Activated B cell treated with CpG ODN at 0.5 μM for 24 hours (primary cell): ENCODE data around the gene CDC73. TPM values are rescaled to one million over a fixed set of nuclear protein-coding genes. Genes with fewer than 3 reads are reported as not detected.

Experiments
- ATAC-seq: fragments of 200-7000 bp; cut with Tn5 transposase; one replicate; pipeline ENCODE4 v1.10.0; 2021; ENCODE audit warnings: low read depth, mild to moderate bottlenecking, moderate library complexity
- CTCF ChIA-PET: fragments of 350-600 bp; sonication (Branson Sonifier 250); formaldehyde crosslinking; loops from one replicate; lab custom pipeline; 2021; ENCODE audit warnings: antibody characterized with exemption; lab: Charles Lee
- POLR2A ChIA-PET: fragments of 350-600 bp; sonication (Branson Sonifier 250); formaldehyde crosslinking; loops from one replicate; lab custom pipeline; 2021; ENCODE audit warnings: antibody characterized with exemption; lab: Charles Lee
- DNase-seq: peaks from one replicate; pipeline ENCODE4 v3.0.0; 2022
- H3K27ac Mint-ChIP-seq: one replicate; pipeline ENCODE4 v1.8.0; 2020; ENCODE audit warnings: mixed read lengths
- H3K27me3 Mint-ChIP-seq: one replicate; pipeline ENCODE4 v1.8.0; 2021; ENCODE audit warnings: mixed read lengths
- H3K36me3 Mint-ChIP-seq: one replicate; pipeline ENCODE4 v1.8.0; 2021; ENCODE audit warnings: low read depth, mixed read lengths
- H3K4me1 Mint-ChIP-seq: one replicate; pipeline ENCODE4 v1.8.0; 2021; ENCODE audit warnings: mixed read lengths
- H3K4me3 Mint-ChIP-seq: one replicate; pipeline ENCODE4 v1.8.0; 2020; ENCODE audit warnings: mild to moderate bottlenecking, mixed read lengths
- H3K9me3 Mint-ChIP-seq: one replicate; pipeline ENCODE4 v1.8.0; 2020; ENCODE audit warnings: mixed read lengths
- intact Hi-C: fragments of 100-400 bp; cut with micrococcal nuclease; formaldehyde crosslinking; loops from one replicate; pipeline ENCODE4 v1.15.1; 2024
- total RNA-seq: library from RNA; stranded (reverse); gene quantifications from 2 replicates; pipeline ENCODE4 v1.2.3, GENCODE V29; 2022
- TF ChIP-seq, protein P1 (sequence below): fragments of 200-600 bp; IDR thresholded peaks from one replicate; pipeline ENCODE4 v1.8.0; 2022; ENCODE audit warnings: antibody characterized with exemption, mild to moderate bottlenecking

CDC73 gene
- total RNA-seq, 1 donor from 2014 or later: 59.1 TPM

DNA sequence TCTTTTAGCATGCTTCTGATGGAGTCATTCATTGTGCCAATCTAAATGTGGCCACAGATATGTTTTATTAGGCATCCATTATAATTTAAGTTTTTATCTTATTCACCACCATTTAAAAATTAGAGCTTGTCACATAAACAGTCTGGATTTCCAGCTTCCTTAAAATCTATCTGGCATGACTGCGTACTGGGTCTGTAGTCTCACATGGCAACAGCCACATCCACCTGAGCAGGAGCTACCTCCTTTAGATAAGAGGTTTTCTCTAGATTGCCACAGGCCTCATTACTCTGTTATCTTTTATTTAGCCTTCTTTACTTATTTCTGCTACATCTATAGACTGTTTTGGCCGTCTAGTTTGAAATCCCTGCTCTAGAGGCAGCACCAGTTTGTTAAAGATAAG, 35.5 kb downstream of the CDC73 start:
- TF ChIP-seq, protein P1, sequence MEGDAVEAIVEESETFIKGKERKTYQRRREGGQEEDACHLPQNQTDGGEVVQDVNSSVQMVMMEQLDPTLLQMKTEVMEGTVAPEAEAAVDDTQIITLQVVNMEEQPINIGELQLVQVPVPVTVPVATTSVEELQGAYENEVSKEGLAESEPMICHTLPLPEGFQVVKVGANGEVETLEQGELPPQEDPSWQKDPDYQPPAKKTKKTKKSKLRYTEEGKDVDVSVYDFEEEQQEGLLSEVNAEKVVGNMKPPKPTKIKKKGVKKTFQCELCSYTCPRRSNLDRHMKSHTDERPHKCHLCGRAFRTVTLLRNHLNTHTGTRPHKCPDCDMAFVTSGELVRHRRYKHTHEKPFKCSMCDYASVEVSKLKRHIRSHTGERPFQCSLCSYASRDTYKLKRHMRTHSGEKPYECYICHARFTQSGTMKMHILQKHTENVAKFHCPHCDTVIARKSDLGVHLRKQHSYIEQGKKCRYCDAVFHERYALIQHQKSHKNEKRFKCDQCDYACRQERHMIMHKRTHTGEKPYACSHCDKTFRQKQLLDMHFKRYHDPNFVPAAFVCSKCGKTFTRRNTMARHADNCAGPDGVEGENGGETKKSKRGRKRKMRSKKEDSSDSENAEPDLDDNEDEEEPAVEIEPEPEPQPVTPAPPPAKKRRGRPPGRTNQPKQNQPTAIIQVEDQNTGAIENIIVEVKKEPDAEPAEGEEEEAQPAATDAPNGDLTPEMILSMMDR: no peak
- ChIA-PET POLR2A (no interaction called here), CTCF (no interaction called here)
- ATAC-seq (no peak), DNase-seq (no peak)
- intact Hi-C loops: loop anchor here (2.0 kb wide), 1 partner anchor 17 kb away; no protein-coding TSS in a partner anchor
- H3K36me3 Mint-ChIP-seq: peaks cover 47% of the 10 kb centered on the region
- H3K27me3 Mint-ChIP-seq: no peaks in the 10 kb centered on the region
- no peak overlapping the region for H3K27ac Mint-ChIP-seq
- H3K9me3 Mint-ChIP-seq: no peaks in the 10 kb centered on the region
- peaks cover 3% of the 10 kb centered on the region for H3K4me1 Mint-ChIP-seq
- H3K4me3 Mint-ChIP-seq: no peak overlapping the region

DNA sequence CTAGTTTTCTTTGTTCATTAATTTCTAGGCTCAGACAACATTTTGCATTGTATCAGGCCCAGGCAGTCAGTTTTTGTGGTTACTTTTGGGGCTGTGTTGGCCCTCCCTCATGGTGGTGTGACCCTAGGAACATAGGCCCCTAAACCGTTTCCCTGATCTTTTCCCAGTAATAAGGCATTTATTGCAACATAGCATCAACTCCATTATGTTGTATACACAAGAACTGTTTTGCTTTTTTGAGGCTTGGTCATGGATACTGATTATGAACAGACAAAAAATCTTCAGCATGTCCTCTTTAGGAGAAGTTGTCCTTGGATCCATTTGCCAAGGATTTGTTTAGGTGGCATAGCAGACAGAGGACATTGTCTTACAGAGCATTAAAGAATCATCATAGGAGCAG, 54.3 kb downstream of the CDC73 start:
- POLR2A ChIA-PET: no interaction called here
- peaks cover 2% of the 10 kb centered on the region for H3K4me1 Mint-ChIP-seq

DNA sequence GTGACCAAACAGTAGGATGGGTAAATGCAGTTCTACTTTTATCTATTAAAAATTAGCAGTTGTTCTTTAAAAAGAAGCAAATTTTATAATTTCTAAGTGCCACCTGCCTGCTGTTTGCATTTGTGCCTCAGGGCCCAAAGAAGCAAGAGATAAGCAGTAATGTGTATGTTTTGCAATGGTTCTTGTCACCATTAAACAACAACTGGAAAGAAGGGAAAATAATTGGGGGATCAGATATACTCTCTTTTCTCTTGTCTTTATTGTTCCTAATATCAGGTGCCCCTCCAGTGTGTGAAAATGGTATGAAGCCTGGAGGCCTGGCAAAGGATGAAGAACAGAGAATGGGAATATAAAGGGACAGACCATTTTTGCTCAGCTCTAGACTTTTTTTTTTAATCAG, 55.0 kb downstream of the CDC73 start:
- H3K36me3 Mint-ChIP-seq: peaks cover 19% of the 10 kb centered on the region
- no peak overlapping the region for H3K27ac Mint-ChIP-seq
- DNase-seq: no peak
- CTCF ChIA-PET: no interaction called here
- no peaks in the 10 kb centered on the region for H3K27me3 Mint-ChIP-seq
- ATAC-seq: no peak
- no peaks in the 10 kb centered on the region for H3K9me3 Mint-ChIP-seq
- POLR2A ChIA-PET: interaction anchor here (0.7 kb wide), 1 partner anchor 77 kb away, joined by 7 read pairs; no protein-coding TSS in a partner anchor
- no peak overlapping the region for H3K4me3 Mint-ChIP-seq
- intact Hi-C loops: no loop called here
- TF ChIP-seq, protein P1: no peak
- H3K4me1 Mint-ChIP-seq: peaks cover 2% of the 10 kb centered on the region

More for the DNA sequence above, 54.3 kb downstream of the CDC73 start:
- DNase-seq: no peak
- Mint-ChIP-seq H3K9me3 (no peaks in the 10 kb centered on the region), H3K27ac (no peak overlapping the region), H3K36me3 (peaks cover 19% of the 10 kb centered on the region), H3K4me3 (no peak overlapping the region), H3K27me3 (no peaks in the 10 kb centered on the region)
- CTCF ChIA-PET: no interaction called here
- intact Hi-C loops: no loop called here
- no peak for ATAC-seq
- TF ChIP-seq, protein P1: no peak

DNA sequence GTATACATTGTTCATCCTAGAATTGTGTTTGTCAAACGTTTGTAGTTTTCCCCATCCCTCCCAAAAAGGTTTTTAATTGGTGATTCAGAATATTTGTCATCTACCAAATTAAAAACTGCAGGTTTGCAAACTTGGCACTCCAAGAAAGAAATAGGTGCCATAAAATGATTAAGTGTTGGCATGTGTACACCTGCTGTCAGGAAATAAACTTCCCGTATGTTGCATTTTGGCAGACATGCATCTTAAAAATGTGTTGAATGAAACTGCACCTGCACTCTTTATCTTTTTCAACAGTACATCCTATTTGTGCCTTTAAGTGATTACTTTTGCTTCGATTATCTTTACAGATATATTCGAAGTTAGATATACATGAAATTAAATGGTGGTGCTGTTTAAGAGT, 57.3 kb downstream of the CDC73 start:
- Mint-ChIP-seq H3K4me3 (no peak overlapping the region), H3K27ac (no peak overlapping the region), H3K4me1 (peaks cover 4% of the 10 kb centered on the region), H3K9me3 (no peaks in the 10 kb centered on the region), H3K27me3 (no peaks in the 10 kb centered on the region), H3K36me3 (peaks cover 10% of the 10 kb centered on the region)
- intact Hi-C loops: no loop called here
- ATAC-seq (no peak), DNase-seq (no peak)
- POLR2A ChIA-PET: no interaction called here
- CTCF ChIA-PET: no interaction called here
- TF ChIP-seq, protein P1: no peak

DNA sequence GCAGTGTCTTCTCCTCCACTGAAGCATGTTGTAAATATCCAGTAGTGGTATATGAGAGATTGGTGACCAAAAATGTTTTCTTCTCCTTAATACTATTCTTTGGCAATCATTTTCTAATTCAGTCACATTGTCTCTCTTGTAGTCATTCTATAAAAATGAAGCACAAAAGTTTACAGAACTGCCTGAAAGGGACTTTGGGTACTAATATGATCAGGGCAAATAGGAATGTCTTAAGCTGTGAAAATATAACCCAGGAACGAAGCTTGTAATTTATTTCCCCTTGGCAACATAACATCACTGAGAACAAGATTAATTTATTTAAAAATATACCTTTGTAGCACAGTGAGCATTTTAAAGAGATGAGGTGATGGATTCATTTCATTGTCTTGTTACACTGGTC, 59.7 kb downstream of the CDC73 start:
- ATAC-seq (no peak), DNase-seq (no peak)
- Mint-ChIP-seq H3K36me3 (peaks cover 6% of the 10 kb centered on the region), H3K4me3 (no peak overlapping the region), H3K27me3 (no peaks in the 10 kb centered on the region), H3K9me3 (no peaks in the 10 kb centered on the region), H3K4me1 (peaks cover 18% of the 10 kb centered on the region), H3K27ac (no peak overlapping the region)
- intact Hi-C loops: loop anchor here (5.0 kb wide), 2 partner anchors 226 to 374 kb away; partner anchors contain the start of gene RGS2
- ChIA-PET POLR2A (no interaction called here), CTCF (interaction anchor here (1.4 to 1.7 kb wide), 2 partner anchors 9 to 815 kb away, joined by 3 to 4 read pairs; no protein-coding TSS in a partner anchor)
- TF ChIP-seq, protein P1: no peak
